Measurements from ENCODE around the gene FBXO9.

The FBXO9 gene

GRCh38 chr6:53038141-53038540, 27.1 kb upstream of the FBXO9 start:
- no peak for TF ChIP-seq CTCF (IDR thresholded peaks at IDR 0.05; ENCODE audit: low read depth, low read length)
- H3K4me3 ChIP-seq (ENCODE audit: low read depth, low read length), result no peak overlapping the region

- TF ChIP-seq CTCF (IDR thresholded peaks at IDR 0.05; ENCODE audit: low read depth, low read length), result no peak
- no peak overlapping the region for H3K4me3 ChIP-seq (ENCODE audit: low read depth, low read length)
Observed at GRCh38 chr6:53038596-53038995, 26.6 kb upstream of the FBXO9 start.

GRCh38 chr6:53041356-53041755, 23.8 kb upstream of the FBXO9 start:
- H3K4me3 ChIP-seq (ENCODE audit: low read depth, low read length), result no peak overlapping the region
- TF ChIP-seq CTCF (IDR thresholded peaks at IDR 0.05; ENCODE audit: low read depth, low read length), result no peak

- no peak overlapping the region for H3K4me3 ChIP-seq (ENCODE audit: low read depth, low read length)
- no peak for TF ChIP-seq CTCF (IDR thresholded peaks at IDR 0.05; ENCODE audit: low read depth, low read length)
Observed at GRCh38 chr6:53042112-53042511, 23.1 kb upstream of the FBXO9 start.

- TF ChIP-seq CTCF (IDR thresholded peaks at IDR 0.05; ENCODE audit: low read depth, low read length), result no peak
- H3K4me3 ChIP-seq (ENCODE audit: low read depth, low read length), result no peak overlapping the region; the same call in 1 of the 2 replicates
Observed at GRCh38 chr6:53043581-53043980, 21.6 kb upstream of the FBXO9 start.

GRCh38 chr6:53044071-53044470, 21.1 kb upstream of the FBXO9 start:
- peak overlapping the region; percentile 10; the same call in 1 of the 2 replicates for H3K4me3 ChIP-seq (ENCODE audit: low read depth, low read length)
- TF ChIP-seq CTCF (IDR thresholded peaks at IDR 0.05; ENCODE audit: low read depth, low read length), result no peak

- TF ChIP-seq CTCF (IDR thresholded peaks at IDR 0.05; ENCODE audit: low read depth, low read length), result no peak
- no peak overlapping the region for H3K4me3 ChIP-seq (ENCODE audit: low read depth, low read length)
Observed at GRCh38 chr6:53044572-53044971, 20.6 kb upstream of the FBXO9 start.
